Suppressor macrophage treated with lipopolysaccharide for 4 hours (primary cell): ENCODE data around the gene CRYBA1.

Source experiments
- DNase-seq: peaks from one replicate; pipeline ENCODE4 v3.0.0-alpha.2; 2020

Gene CRYBA1

DNA sequence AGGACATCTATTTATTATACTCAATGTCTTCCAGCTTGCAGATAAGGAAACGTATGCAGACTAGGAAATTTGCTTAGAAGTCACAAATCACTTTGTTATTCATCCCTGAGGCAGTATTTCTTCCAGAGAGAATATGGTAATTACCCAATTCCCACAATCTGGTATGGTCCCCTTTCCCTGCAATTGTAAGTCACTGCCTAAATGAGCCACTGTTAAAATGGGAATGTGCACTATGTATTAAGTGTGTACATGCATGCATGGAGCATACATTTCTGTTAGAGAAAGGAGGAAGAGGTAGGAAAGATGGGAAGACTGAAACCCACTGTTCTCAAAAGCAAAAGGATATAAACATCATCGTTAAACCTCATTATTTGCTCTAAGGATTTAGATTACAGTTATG, 37.3 kb downstream of the CRYBA1 start:
- no peak for DNase-seq

GRCh38 chr17:29289852-29290251, 43.2 kb downstream of the CRYBA1 start:
- DNase-seq = no peak

DNA sequence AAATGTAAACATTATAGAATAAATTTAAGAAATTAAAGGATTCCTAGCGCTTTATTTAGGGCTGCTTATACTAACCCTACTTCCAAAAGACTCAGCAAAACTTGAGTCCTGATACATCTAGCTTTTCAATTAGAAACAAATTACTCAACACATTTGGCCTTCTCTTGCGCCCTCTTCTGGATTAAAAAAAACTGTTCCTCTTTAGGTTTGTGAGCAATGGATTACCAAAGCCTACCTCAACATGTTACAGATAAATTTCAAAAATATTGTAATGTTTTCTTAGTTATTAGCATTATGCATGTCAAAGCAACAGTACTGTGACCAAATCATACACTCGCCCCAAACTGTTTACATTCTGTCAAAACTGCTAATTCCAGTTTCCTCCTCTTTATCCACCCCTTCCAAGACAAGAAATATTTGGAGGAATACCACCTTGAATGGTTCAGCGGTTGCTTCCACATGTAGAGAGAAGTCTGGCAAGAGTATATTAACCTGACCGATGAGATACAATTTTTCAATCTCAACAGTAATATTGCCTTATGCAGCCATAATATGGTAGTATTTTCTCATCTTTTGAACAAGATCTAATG, 44.6 kb downstream of the CRYBA1 start:
- peak; percentile 84 for DNase-seq

GRCh38 chr17:29292071-29292991, 45.7 kb downstream of the CRYBA1 start:
- peak; percentile 54 for DNase-seq

DNA sequence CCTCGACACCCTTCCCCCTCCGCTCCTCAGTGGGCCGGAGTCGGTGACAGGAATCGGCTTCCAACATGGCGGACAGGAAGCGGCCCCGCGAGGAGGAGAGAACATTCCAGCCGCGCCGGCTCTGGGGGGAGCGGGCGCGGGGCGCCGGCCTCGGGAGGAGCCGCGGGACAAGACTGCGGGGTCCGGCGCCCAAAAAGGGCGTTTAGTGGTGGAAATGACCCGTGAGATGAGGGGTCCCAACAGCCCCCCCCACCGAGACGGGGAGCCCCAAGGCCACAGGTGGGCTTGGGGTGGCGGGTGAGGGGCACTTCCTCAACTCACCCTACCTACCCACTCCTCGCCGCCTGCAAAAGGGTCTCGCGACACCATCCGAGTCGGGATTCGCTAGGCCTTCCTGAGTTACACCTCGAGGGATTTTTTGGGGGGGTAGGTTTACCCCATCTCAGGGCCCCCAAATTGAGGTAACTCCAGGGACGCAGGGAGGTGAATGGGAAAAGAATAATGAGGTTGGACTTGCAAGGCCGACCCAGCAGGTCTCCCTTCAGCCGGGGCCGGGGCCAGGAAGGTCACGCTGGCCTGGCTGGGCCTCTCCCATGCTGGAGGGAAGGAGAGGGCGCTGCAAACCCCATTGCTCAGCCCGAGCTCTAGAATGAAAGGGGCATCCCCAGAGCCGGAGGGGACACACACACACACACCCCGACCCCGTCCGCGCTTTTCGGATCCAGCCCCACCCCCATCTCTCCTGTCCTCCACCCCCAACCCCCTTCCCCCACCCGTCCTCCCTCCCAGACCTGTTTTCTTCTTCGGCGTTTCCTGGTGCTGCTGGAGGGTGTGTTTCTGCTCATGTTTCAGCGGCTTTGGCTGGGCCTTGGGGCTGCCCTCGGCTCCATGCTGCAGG, 46.6 kb downstream of the CRYBA1 start:
- DNase-seq = peak; percentile 74

DNA sequence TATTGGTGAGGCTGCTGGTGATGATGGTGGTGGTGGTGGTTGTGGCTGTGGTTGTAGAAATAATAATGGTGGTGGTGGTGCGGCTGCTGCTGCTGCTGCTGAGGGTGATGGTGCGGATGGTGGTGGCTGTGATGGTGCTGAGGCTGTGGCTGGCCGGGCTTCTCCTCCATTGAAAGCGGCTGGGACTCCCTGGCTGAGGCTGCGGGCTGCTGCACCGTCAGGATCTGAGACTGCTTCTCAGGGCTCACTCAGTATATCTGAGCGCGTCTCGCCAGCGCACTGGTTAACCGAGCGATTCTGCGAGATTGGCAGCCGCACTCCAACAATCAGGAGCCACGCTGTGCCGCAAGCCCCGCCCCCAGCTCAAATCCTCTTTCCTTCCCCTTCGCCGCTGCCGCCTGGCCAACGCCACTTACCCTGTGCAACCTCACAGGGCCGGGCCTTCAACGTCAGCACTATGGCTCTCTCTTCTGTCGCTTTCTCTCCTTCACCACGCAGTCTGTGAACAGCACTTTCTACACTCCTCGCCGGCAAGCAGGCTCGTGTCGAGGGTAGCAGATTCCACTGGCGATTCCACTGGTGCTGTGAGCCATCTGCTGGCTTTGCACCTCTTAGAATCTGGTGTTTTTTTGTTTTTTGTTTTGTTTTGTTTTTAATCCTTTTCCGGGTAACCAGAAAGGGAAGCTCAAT, 47.4 kb downstream of the CRYBA1 start, which contains the start of gene NUFIP2:
NUFIP2 (minus strand) TSS at position 259 of the 690 bp plus-strand sequence; CDS start at position 170, 89 bp downstream.
- DNase-seq = peak; percentile 100

GRCh38 chr17:29294580-29294900, 47.9 kb downstream of the CRYBA1 start:
- no peak for DNase-seq

GRCh38 chr17:29295420-29295819, 48.8 kb downstream of the CRYBA1 start:
- no peak for DNase-seq

DNA sequence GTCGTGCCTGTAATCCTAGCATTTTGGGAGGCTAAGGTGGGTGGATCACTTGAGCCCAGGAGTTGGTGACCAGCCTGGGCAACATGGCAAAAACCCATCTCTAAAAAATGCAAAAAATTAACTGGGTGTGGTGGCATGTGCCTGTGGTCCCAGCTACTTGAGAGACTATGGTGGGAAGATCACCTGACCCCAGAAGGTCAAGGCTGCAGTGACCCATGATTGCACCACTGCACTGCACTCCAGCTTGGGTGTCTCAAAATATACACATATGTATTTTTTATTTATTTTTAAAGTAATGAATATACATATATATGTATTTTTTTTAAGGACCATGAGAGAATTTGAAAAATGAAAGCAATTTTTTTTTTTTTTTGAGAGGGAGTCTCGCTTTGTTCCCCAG, 52.4 kb downstream of the CRYBA1 start:
- no peak for DNase-seq

GRCh38 chr17:29303386-29303785, 56.7 kb downstream of the CRYBA1 start:
- no peak for DNase-seq
